ENCODE data around the gene MMP7.
A peak's percentile ranks its signal among the peaks of the same experiment; 100 is the strongest.

MMP7 gene

DNA sequence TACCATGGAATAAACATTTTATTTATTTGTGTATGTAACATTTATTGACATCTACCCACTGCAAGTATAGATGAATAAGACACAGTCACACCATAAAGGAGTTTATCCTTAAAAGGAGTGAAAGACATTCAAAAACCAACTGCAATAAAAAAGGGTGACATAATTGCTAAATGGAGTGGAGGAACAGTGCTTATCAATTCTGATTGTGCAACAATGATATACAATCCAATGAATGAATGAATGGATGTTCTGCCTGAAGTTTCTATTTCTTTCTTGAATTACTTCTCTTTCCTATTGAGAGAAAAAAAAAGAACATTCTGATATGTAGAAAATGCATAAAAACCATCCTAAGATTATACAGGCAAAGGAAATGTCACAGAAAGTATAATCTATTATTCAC lies 10.0 kb downstream of the MMP7 start:
- TF ChIP-seq EP300 (IDR thresholded peaks at IDR 0.05; ENCODE audit: borderline replicate concordance) = no peak

DNA sequence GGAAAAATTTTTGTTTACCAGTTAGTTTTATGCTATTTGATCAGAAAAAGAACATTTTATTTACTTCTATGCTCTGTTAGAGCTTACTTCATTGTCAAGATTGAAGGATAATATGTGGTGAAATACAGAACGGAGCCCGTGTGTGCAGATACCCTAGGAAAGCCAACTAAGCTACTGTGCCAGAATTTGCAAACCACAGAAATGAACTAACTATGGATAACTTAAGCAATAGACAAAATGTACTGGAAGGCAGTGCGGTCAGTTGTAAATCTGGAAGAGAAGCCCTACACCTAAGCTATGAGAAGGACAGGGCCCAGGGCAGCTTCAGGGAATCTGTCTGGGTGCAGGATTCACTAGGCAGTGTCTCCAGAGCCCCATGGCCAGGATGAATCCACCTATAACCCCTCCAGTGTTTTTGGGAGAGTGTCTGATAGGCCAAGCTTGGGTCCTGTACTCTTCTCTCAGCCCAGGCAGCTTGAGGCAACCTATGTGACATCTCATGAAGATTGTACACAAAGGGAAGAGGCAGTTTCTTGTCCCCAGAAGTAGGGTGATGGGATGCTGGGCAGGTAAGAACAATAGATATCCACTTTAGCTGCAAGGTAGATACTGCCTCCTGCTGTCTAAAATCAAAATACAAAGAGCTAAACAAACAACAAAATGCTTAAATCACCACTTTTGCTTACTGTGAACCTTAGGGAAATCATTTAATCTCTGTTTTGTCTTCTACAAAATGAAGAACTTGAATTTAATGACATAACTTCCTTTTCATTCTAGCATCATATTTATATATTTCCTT lies 12.1 kb downstream of the MMP7 start:
- TF ChIP-seq RAD21 (IDR thresholded peaks at IDR 0.05; ENCODE audit: low read depth) = peak; percentile 21; the same call in 1 of the 2 replicates
- TF ChIP-seq EGR1 (IDR thresholded peaks at IDR 0.05) = no peak

DNA sequence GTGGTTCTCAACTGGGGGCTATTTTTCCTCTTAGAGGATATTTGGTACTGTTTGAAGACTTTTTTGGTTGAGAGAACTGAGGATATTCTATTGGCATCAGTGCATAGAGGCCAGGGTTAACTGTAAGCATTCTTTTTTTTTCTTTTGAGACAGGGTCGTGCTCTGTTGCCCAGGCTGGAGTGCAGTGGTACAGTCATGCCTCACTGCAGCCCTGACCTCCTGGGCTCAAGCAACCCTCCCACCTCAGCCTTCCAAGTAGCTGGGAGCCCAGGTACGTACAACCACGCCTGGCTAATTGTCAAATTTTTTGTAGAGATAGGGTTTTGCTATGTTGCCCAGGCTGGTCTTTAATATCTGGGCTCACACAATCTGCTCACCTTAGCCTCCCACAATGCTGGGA lies 12.9 kb downstream of the MMP7 start:
- TF ChIP-seq EP300 (IDR thresholded peaks at IDR 0.05; ENCODE audit: borderline replicate concordance) (no peak), FOXM1 (IDR thresholded peaks at IDR 0.05; ENCODE audit: borderline replicate concordance, low read depth) (no peak), USF1 (IDR thresholded peaks at IDR 0.05) (no peak), NFIC (IDR thresholded peaks at IDR 0.05) (no peak), YY1 (IDR thresholded peaks at IDR 0.05; ENCODE audit: low read depth) (no peak), CEBPB (IDR thresholded peaks at IDR 0.05) (no peak), REST (IDR thresholded peaks at IDR 0.05; ENCODE audit: low read depth) (no peak), TCF12 (IDR thresholded peaks at IDR 0.05; ENCODE audit: low read depth) (no peak), ZBTB7A (IDR thresholded peaks at IDR 0.05; ENCODE audit: low read depth) (no peak), TAF1 (IDR thresholded peaks at IDR 0.05; ENCODE audit: low read depth) (no peak), EGR1 (IDR thresholded peaks at IDR 0.05) (no peak), RAD21 (IDR thresholded peaks at IDR 0.05; ENCODE audit: low read depth) (no peak), TEAD4 (IDR thresholded peaks at IDR 0.05) (no peak), CREB1 (IDR thresholded peaks at IDR 0.05; ENCODE audit: low read depth) (no peak)
- TF ChIP-seq, protein P1, sequence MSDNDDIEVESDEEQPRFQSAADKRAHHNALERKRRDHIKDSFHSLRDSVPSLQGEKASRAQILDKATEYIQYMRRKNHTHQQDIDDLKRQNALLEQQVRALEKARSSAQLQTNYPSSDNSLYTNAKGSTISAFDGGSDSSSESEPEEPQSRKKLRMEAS (IDR thresholded peaks at IDR 0.05) = no peak

DNA sequence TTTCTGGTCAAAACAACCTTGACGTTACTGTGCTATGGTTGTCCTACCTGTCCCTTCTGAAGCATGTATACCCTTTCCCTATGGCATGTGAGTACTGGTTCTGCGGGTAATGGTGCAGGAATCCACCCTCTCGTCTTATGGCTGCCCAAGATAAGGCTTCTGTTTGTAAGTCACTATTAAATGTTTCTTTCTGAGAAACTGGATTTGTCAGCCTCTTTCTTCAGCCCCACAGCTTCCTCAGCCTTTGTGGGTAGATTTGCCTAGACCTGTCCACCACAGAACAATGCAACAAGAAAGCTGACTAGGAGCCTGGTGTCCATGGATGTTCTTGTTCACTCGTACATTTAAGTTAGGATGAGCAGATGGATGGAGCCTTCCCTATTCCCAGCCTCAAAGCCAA lies 14.4 kb downstream of the MMP7 start:
- TF ChIP-seq, protein P1 (IDR thresholded peaks at IDR 0.05) = no peak
- TF ChIP-seq USF1 (IDR thresholded peaks at IDR 0.05) (no peak), TEAD4 (IDR thresholded peaks at IDR 0.05) (no peak), EP300 (IDR thresholded peaks at IDR 0.05; ENCODE audit: borderline replicate concordance) (no peak), TCF12 (IDR thresholded peaks at IDR 0.05; ENCODE audit: low read depth) (no peak), TAF1 (IDR thresholded peaks at IDR 0.05; ENCODE audit: low read depth) (no peak), RAD21 (IDR thresholded peaks at IDR 0.05; ENCODE audit: low read depth) (no peak), CEBPB (IDR thresholded peaks at IDR 0.05) (no peak)

GRCh38 chr11:102513869-102514268 lies 16.7 kb downstream of the MMP7 start:
- no peak for TF ChIP-seq RAD21 (IDR thresholded peaks at IDR 0.05; ENCODE audit: low read depth)
- TF ChIP-seq REST (IDR thresholded peaks at IDR 0.05; ENCODE audit: low read depth) = no peak
- no peak for TF ChIP-seq EGR1 (IDR thresholded peaks at IDR 0.05)
- TF ChIP-seq FOXM1 (IDR thresholded peaks at IDR 0.05; ENCODE audit: borderline replicate concordance, low read depth) = no peak
- no peak for TF ChIP-seq CEBPB (IDR thresholded peaks at IDR 0.05)
- TF ChIP-seq, protein P1 (IDR thresholded peaks at IDR 0.05) = no peak
- no peak for TF ChIP-seq CREB1 (IDR thresholded peaks at IDR 0.05; ENCODE audit: low read depth)
- TF ChIP-seq NFIC (IDR thresholded peaks at IDR 0.05) = no peak
- TF ChIP-seq USF1 (IDR thresholded peaks at IDR 0.05) = no peak
- TF ChIP-seq ZBTB7A (IDR thresholded peaks at IDR 0.05; ENCODE audit: low read depth) = no peak
- no peak for TF ChIP-seq EP300 (IDR thresholded peaks at IDR 0.05; ENCODE audit: borderline replicate concordance)
- no peak for TF ChIP-seq YY1 (IDR thresholded peaks at IDR 0.05; ENCODE audit: low read depth)
- TF ChIP-seq TEAD4 (IDR thresholded peaks at IDR 0.05) = no peak
- TF ChIP-seq TCF12 (IDR thresholded peaks at IDR 0.05; ENCODE audit: low read depth) = no peak

Measured in Ishikawa (cell line).